ENCODE results near the gene MBD3L2B. TPM values are rescaled to one million over a fixed set of nuclear protein-coding genes. Genes with fewer than 3 reads are reported as not detected.
"Not testable (repeated sequence)": the region's sequence is repeated elsewhere in the genome, so short reads cannot be mapped to it uniquely, and the experiment has no call there.

Gene MBD3L2B
- total RNA-seq (2014; rRNA removed; shearing (Covaris generic); ENCODE audit: low replicate concordance), result not detected in 2 replicates

DNA sequence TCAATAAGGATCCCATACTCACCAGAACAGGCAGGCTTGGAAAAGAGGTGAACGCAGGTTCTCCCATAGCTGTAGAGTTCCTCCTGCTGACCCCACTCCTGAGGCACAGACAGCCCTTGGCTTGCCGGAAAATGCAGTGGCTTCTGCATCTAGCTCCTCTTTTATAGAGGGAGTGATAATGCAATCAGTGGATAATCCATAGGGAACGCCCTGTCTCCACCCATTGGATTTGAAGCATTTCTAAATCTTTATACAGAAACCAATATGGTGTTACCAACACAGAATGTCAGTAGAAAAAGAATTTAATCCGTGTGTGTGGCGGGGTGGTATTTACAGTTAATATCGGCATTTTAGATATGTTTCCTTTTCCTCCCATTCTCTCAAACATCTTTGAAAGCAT, at the start of gene MBD3L2B:
MBD3L2B (minus strand) TSS at position 101 of the 400 bp plus-strand sequence; CDS start at position 67, 34 bp downstream.
- DNase-seq; H3K9ac ChIP-seq (ENCODE audit: low read length); H3K4me3 ChIP-seq (ENCODE audit: low read length); H4K20me1 ChIP-seq (ENCODE audit: insufficient read depth, low read depth, low read length); H3K9me3 ChIP-seq (ENCODE audit: low read length); H3K36me3 ChIP-seq (ENCODE audit: insufficient read depth, low read length); H3K9me2 ChIP-seq (replicated peaks; ENCODE audit: insufficient read depth, low read length); H3K27ac ChIP-seq (ENCODE audit: low read length); H3K27me3 ChIP-seq (ENCODE audit: low read length); H3K4me2 ChIP-seq (ENCODE audit: low read depth, low read length, poor library complexity, severe bottlenecking); H3K4me1 ChIP-seq (ENCODE audit: low read length); H2AFZ ChIP-seq (ENCODE audit: low read length); H3K79me2 ChIP-seq (ENCODE audit: low read length): not testable (repeated sequence)

DNA sequence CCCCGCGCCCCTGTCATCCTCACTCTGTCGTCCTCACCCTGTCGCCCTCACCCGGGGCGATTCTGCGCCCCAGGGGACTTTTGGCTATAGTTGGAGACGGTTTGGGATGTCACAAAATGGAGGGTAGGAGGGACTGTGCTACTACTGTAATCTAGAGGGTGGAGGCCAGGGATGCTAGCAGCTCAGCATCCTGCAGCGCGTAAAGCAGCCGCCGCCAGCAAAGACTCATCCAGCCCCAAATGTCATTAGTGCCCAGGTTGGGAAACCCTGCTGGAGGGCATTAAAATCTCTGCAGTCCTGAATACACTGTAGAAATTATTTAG, 48.6 kb upstream of the MBD3L2B start:
- Histone ChIP-seq H3K4me2 (ENCODE audit: low read depth, low read length, poor library complexity, severe bottlenecking) (peak overlapping the region; percentile 88), H3K27ac (ENCODE audit: low read length) (peak overlapping the region; percentile 51), H3K9ac (ENCODE audit: low read length) (peak overlapping the region; percentile 89), H2AFZ (ENCODE audit: low read length) (peak overlapping the region; percentile 95), H3K36me3 (ENCODE audit: insufficient read depth, low read length) (peaks cover 28% of the 10 kb centered on the region), H3K79me2 (ENCODE audit: low read length) (peaks cover 20% of the 10 kb centered on the region), H4K20me1 (ENCODE audit: insufficient read depth, low read depth, low read length) (no peaks in the 10 kb centered on the region), H3K9me2 (replicated peaks; ENCODE audit: insufficient read depth, low read length) (no peaks in the 10 kb centered on the region), H3K4me3 (ENCODE audit: low read length) (peak overlapping the region; percentile 93), H3K9me3 (ENCODE audit: low read length) (peaks cover 4% of the 10 kb centered on the region; the same call in 1 of the 2 replicates), H3K27me3 (ENCODE audit: low read length) (no peaks in the 10 kb centered on the region), H3K4me1 (ENCODE audit: low read length) (peaks cover 6% of the 10 kb centered on the region)
- DNase-seq, result no peak

DNA sequence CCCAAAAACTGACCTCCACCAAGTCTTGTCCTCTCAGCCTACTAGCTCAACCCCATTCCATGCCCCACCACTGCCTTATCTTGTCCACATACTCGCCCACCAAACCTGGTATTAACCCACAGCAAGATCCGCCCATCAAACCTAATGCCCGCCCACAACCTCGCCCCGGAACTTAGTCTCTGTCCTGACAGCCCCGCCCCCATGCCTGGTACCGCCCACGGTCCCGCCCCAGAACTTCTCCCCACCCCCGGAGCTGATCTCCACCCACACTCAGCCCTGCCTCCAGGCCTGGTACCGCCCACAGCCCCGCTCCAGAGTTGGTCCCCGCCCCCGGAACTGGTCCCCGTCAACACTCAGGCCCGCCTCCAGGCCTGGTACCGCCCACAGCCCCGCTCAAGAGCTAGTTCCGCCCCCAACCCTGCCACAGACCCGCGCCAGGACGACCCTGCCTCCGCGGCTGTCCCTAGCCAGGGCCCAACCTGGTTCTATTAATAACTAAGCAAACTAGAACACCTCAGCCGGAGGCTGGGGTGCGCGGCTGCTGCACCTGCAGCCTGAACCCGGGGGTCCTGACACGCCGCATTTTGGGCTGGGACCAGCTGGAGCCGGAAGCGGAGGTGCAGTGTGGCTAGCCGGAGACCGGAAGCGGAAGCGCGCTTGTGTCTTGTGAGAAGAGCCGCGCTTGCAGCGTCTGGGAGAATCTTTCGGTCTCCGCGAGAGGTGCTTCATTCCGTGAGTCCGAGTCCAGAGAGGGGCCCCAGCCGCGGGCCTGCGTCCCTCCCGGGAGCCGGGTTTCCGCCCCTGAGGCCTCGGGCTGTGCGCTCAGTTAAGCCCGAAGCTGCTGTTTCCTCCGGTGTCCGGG, 48.0 kb upstream of the MBD3L2B start, which contains the start of gene ZNF557:
ZNF557 (plus strand) TSS at position 662 of the 862 bp plus-strand sequence. CDS start 5,372 bp downstream, outside the sequence.
- DNase-seq, result peak; percentile 99
- peak within 1 kb of the TSS; percentile 51 for H3K27ac ChIP-seq (ENCODE audit: low read length)
- H3K79me2 ChIP-seq (ENCODE audit: low read length), result peaks cover 20% of the 10 kb centered on the region
- peak within 1 kb of the TSS; percentile 89 for H3K9ac ChIP-seq (ENCODE audit: low read length)
- H3K9me3 ChIP-seq (ENCODE audit: low read length), result peaks cover 4% of the 10 kb centered on the region; the same call in 1 of the 2 replicates
- peak within 1 kb of the TSS; percentile 93 for H3K4me3 ChIP-seq (ENCODE audit: low read length)
- H3K4me2 ChIP-seq (ENCODE audit: low read depth, low read length, poor library complexity, severe bottlenecking), result peak within 1 kb of the TSS; percentile 88
- no peaks in the 10 kb centered on the region for H3K27me3 ChIP-seq (ENCODE audit: low read length)
- H4K20me1 ChIP-seq (ENCODE audit: insufficient read depth, low read depth, low read length), result no peaks in the 10 kb centered on the region
- H3K4me1 ChIP-seq (ENCODE audit: low read length), result peaks cover 6% of the 10 kb centered on the region
- peak within 1 kb of the TSS; percentile 95 for H2AFZ ChIP-seq (ENCODE audit: low read length)
- peaks cover 23% of the 10 kb centered on the region for H3K36me3 ChIP-seq (ENCODE audit: insufficient read depth, low read length)
- no peaks in the 10 kb centered on the region for H3K9me2 ChIP-seq (replicated peaks; ENCODE audit: insufficient read depth, low read length)

DNA sequence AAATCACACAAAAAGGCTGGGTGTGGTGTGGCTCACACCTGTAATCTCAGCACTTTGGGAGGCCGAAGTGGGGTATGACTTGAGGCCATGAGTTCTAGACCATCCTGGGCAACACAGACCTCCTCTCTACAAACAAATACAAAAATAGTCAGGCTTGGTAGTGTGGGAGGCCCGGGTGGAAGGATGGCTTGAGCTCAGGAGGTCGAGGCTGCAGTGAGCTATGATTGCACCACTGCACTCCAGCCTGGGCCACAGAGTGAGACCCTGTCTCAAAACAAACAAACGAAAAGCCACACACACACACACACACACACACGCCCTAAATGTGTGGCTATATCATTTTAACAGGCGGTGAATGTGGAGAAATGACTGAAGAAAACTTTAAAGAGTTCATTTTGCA, 47.4 kb upstream of the MBD3L2B start:
- Histone ChIP-seq H3K4me3 (ENCODE audit: low read length) (peak overlapping the region; percentile 13; the same call in 1 of the 2 replicates), H3K79me2 (ENCODE audit: low read length) (peaks cover 20% of the 10 kb centered on the region), H3K27me3 (ENCODE audit: low read length) (no peaks in the 10 kb centered on the region), H3K9me3 (ENCODE audit: low read length) (peaks cover 4% of the 10 kb centered on the region; the same call in 1 of the 2 replicates), H2AFZ (ENCODE audit: low read length) (peak overlapping the region; percentile 27), H3K4me2 (ENCODE audit: low read depth, low read length, poor library complexity, severe bottlenecking) (peak overlapping the region; percentile 88), H4K20me1 (ENCODE audit: insufficient read depth, low read depth, low read length) (no peaks in the 10 kb centered on the region), H3K9me2 (replicated peaks; ENCODE audit: insufficient read depth, low read length) (no peaks in the 10 kb centered on the region), H3K27ac (ENCODE audit: low read length) (no peak overlapping the region), H3K36me3 (ENCODE audit: insufficient read depth, low read length) (peaks cover 20% of the 10 kb centered on the region), H3K4me1 (ENCODE audit: low read length) (peaks cover 6% of the 10 kb centered on the region), H3K9ac (ENCODE audit: low read length) (no peak overlapping the region)
- no peak for DNase-seq

DNA sequence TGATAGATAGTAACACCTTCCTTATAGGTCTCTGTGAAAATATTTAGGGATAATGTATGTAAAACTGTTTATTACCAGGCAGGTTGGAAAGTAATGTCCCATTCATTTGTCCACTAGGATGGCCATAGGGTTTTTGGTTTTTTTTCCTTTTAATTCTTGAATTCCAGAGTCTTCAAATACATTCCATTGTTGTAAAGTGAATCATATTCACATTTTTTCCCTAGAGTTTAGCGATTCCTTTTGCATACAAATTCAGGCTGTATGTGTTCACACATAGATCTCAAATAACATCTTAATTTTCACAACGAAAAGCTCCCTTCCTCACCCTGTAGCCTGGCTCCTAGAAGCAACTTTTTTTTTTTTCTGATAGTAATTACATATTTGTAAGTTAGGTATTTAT, 46.5 kb upstream of the MBD3L2B start:
- H3K27me3 ChIP-seq (ENCODE audit: low read length), result no peaks in the 10 kb centered on the region
- no peak overlapping the region for H3K4me2 ChIP-seq (ENCODE audit: low read depth, low read length, poor library complexity, severe bottlenecking)
- no peak overlapping the region for H3K4me3 ChIP-seq (ENCODE audit: low read length)
- peaks cover 14% of the 10 kb centered on the region for H3K36me3 ChIP-seq (ENCODE audit: insufficient read depth, low read length)
- no peak overlapping the region for H3K9ac ChIP-seq (ENCODE audit: low read length)
- DNase-seq, result no peak
- peaks cover 6% of the 10 kb centered on the region for H3K4me1 ChIP-seq (ENCODE audit: low read length)
- peaks cover 4% of the 10 kb centered on the region; the same call in 1 of the 2 replicates for H3K9me3 ChIP-seq (ENCODE audit: low read length)
- peaks cover 20% of the 10 kb centered on the region for H3K79me2 ChIP-seq (ENCODE audit: low read length)
- H2AFZ ChIP-seq (ENCODE audit: low read length), result no peak overlapping the region
- no peaks in the 10 kb centered on the region for H4K20me1 ChIP-seq (ENCODE audit: insufficient read depth, low read depth, low read length)
- H3K9me2 ChIP-seq (replicated peaks; ENCODE audit: insufficient read depth, low read length), result no peaks in the 10 kb centered on the region
- H3K27ac ChIP-seq (ENCODE audit: low read length), result no peak overlapping the region

DNA sequence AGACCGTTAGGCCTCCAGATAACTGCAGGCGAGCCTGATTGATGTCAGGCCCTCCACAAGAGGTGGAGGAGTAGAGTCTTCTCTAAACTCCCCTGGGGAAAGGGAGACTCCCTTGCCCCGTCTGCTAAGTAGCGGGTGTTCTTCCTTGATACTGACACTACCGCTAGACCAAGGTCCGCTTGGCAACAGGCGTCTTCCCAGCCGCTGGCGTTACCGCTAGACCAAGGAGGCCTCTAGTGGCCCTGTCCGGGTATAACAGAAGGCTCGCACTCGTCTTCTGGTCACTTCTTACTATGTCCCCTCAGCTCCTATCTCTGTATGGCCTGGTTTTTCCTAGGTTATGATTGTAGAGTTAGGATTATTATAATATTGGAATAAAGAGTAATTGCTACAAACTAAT, 45.9 kb upstream of the MBD3L2B start:
- H3K27me3 ChIP-seq (ENCODE audit: low read length); H2AFZ ChIP-seq (ENCODE audit: low read length); H3K9me3 ChIP-seq (ENCODE audit: low read length); H3K4me3 ChIP-seq (ENCODE audit: low read length); H3K36me3 ChIP-seq (ENCODE audit: insufficient read depth, low read length); H3K9me2 ChIP-seq (replicated peaks; ENCODE audit: insufficient read depth, low read length); H3K9ac ChIP-seq (ENCODE audit: low read length); H3K4me1 ChIP-seq (ENCODE audit: low read length); H3K4me2 ChIP-seq (ENCODE audit: low read depth, low read length, poor library complexity, severe bottlenecking); H3K27ac ChIP-seq (ENCODE audit: low read length); DNase-seq; H4K20me1 ChIP-seq (ENCODE audit: insufficient read depth, low read depth, low read length): not testable (repeated sequence)
- H3K79me2 ChIP-seq (ENCODE audit: low read length), result peaks cover 20% of the 10 kb centered on the region

DNA sequence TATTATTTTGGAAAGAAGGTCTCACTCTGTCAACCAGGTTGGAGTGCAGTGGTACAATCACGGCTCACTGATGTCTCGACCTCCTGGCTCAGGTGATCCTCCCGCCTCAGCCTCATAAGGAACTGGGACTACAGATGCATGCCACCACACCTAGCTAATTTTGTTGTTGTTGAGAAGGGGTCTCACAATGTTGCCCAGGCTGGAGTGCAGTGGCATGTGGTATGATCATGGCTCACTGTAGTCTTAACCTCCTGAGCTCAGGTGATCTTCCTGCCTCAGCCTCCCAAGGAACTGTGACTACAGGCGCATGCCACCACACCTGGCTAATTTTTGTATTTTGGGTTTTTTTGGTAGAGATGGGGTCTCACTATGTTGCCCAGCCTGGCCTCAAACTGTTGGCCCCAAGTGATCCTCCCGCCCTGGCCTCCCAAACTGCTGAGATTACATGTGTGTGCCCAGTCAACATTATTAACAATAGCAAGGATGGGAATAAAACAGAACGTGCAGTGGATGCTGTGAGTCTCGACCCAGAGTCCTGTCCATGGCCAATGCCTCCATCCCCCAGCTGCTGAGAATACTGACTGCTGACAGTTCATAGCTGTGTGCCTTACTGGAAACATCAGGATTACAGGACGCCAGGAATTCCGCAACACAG, 42.7 kb upstream of the MBD3L2B start:
- Histone ChIP-seq H3K36me3 (ENCODE audit: insufficient read depth, low read length) (no peaks in the 10 kb centered on the region), H3K4me3 (ENCODE audit: low read length) (no peak overlapping the region), H3K9ac (ENCODE audit: low read length) (no peak overlapping the region), H3K9me3 (ENCODE audit: low read length) (no peaks in the 10 kb centered on the region), H3K27ac (ENCODE audit: low read length) (no peak overlapping the region), H3K4me2 (ENCODE audit: low read depth, low read length, poor library complexity, severe bottlenecking) (no peak overlapping the region), H3K27me3 (ENCODE audit: low read length) (no peaks in the 10 kb centered on the region), H2AFZ (ENCODE audit: low read length) (no peak overlapping the region), H3K9me2 (replicated peaks; ENCODE audit: insufficient read depth, low read length) (no peaks in the 10 kb centered on the region), H4K20me1 (ENCODE audit: insufficient read depth, low read depth, low read length) (no peaks in the 10 kb centered on the region), H3K79me2 (ENCODE audit: low read length) (no peaks in the 10 kb centered on the region), H3K4me1 (ENCODE audit: low read length) (no peaks in the 10 kb centered on the region)
- DNase-seq, result no peak

DNA sequence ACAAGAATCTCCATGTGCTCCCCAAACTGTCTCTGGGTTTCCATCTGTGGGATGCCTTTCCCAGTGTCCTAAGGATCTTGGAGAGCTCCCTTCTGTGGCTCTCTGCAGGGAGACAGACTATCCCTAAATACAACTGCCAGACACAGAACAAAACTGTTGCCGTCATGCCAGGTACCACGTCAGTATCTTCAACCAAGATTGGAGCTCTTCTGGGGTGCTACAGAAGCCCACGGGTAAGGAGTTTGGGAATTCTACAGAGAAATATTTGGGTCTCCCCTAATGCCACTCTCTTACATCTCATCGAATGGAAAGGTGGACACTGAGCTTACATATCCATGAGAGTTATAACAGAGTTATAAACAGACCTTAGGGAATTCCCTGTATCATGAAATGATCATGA, 42.1 kb upstream of the MBD3L2B start:
- DNase-seq, result no peak
- no peaks in the 10 kb centered on the region for H3K27me3 ChIP-seq (ENCODE audit: low read length)
- H4K20me1 ChIP-seq (ENCODE audit: insufficient read depth, low read depth, low read length), result no peaks in the 10 kb centered on the region
- H3K4me3 ChIP-seq (ENCODE audit: low read length), result no peak overlapping the region
- no peak overlapping the region for H3K9ac ChIP-seq (ENCODE audit: low read length)
- H3K4me1 ChIP-seq (ENCODE audit: low read length), result no peaks in the 10 kb centered on the region
- no peaks in the 10 kb centered on the region for H3K36me3 ChIP-seq (ENCODE audit: insufficient read depth, low read length)
- no peak overlapping the region for H2AFZ ChIP-seq (ENCODE audit: low read length)
- H3K79me2 ChIP-seq (ENCODE audit: low read length), result no peaks in the 10 kb centered on the region
- no peak overlapping the region for H3K4me2 ChIP-seq (ENCODE audit: low read depth, low read length, poor library complexity, severe bottlenecking)
- no peaks in the 10 kb centered on the region for H3K9me2 ChIP-seq (replicated peaks; ENCODE audit: insufficient read depth, low read length)
- H3K27ac ChIP-seq (ENCODE audit: low read length), result no peak overlapping the region
- H3K9me3 ChIP-seq (ENCODE audit: low read length), result no peaks in the 10 kb centered on the region
